Measurements from ENCODE around the gene SLC4A8.

Gene SLC4A8

GRCh38 chr12:51406859-51407258 is 17.8 kb upstream of the SLC4A8 start:
- TF ChIP-seq TCF12 (IDR thresholded peaks at IDR 0.05; ENCODE audit: low read depth): no peak
- TF ChIP-seq FOXM1 (IDR thresholded peaks at IDR 0.05; ENCODE audit: borderline replicate concordance, low read depth): no peak
- no peak for TF ChIP-seq CREB1 (IDR thresholded peaks at IDR 0.05; ENCODE audit: low read depth)
- no peak for TF ChIP-seq MAX (IDR thresholded peaks at IDR 0.05)
- no peak for TF ChIP-seq CEBPB (IDR thresholded peaks at IDR 0.05)
- no peak for TF ChIP-seq EGR1 (IDR thresholded peaks at IDR 0.05)
- no peak for TF ChIP-seq REST (IDR thresholded peaks at IDR 0.05; ENCODE audit: low read depth)
- TF ChIP-seq YY1 (IDR thresholded peaks at IDR 0.05; ENCODE audit: low read depth): no peak
- TF ChIP-seq RAD21 (IDR thresholded peaks at IDR 0.05; ENCODE audit: low read depth): no peak
- TF ChIP-seq EP300 (IDR thresholded peaks at IDR 0.05; ENCODE audit: borderline replicate concordance): no peak
- no peak for TF ChIP-seq NFIC (IDR thresholded peaks at IDR 0.05)
- TF ChIP-seq TAF1 (IDR thresholded peaks at IDR 0.05; ENCODE audit: low read depth): no peak
- TF ChIP-seq TEAD4 (IDR thresholded peaks at IDR 0.05): no peak
- TF ChIP-seq ZBTB7A (IDR thresholded peaks at IDR 0.05; ENCODE audit: low read depth): no peak
- no peak for TF ChIP-seq USF1 (IDR thresholded peaks at IDR 0.05)

- TF ChIP-seq CREB1 (IDR thresholded peaks at IDR 0.05; ENCODE audit: low read depth) (no peak), REST (IDR thresholded peaks at IDR 0.05; ENCODE audit: low read depth) (no peak), FOXM1 (IDR thresholded peaks at IDR 0.05; ENCODE audit: borderline replicate concordance, low read depth) (no peak), NFIC (IDR thresholded peaks at IDR 0.05) (no peak), YY1 (IDR thresholded peaks at IDR 0.05; ENCODE audit: low read depth) (no peak), MAX (IDR thresholded peaks at IDR 0.05) (no peak), TCF12 (IDR thresholded peaks at IDR 0.05; ENCODE audit: low read depth) (no peak), EP300 (IDR thresholded peaks at IDR 0.05; ENCODE audit: borderline replicate concordance) (no peak), ZBTB7A (IDR thresholded peaks at IDR 0.05; ENCODE audit: low read depth) (no peak), CEBPB (IDR thresholded peaks at IDR 0.05) (no peak), USF1 (IDR thresholded peaks at IDR 0.05) (no peak), TEAD4 (IDR thresholded peaks at IDR 0.05) (no peak), EGR1 (IDR thresholded peaks at IDR 0.05) (no peak), RAD21 (IDR thresholded peaks at IDR 0.05; ENCODE audit: low read depth) (no peak), TAF1 (IDR thresholded peaks at IDR 0.05; ENCODE audit: low read depth) (no peak)
These were observed 17.0 kb upstream of the SLC4A8 start for GRCh38 chr12:51407604-51408003.

GRCh38 chr12:51409846-51410245 is 14.8 kb upstream of the SLC4A8 start:
- TF ChIP-seq RAD21 (IDR thresholded peaks at IDR 0.05; ENCODE audit: low read depth) (no peak), USF1 (IDR thresholded peaks at IDR 0.05) (no peak), FOXM1 (IDR thresholded peaks at IDR 0.05; ENCODE audit: borderline replicate concordance, low read depth) (no peak), MAX (IDR thresholded peaks at IDR 0.05) (no peak), CEBPB (IDR thresholded peaks at IDR 0.05) (no peak), TCF12 (IDR thresholded peaks at IDR 0.05; ENCODE audit: low read depth) (no peak), TAF1 (IDR thresholded peaks at IDR 0.05; ENCODE audit: low read depth) (no peak), EGR1 (IDR thresholded peaks at IDR 0.05) (no peak), CREB1 (IDR thresholded peaks at IDR 0.05; ENCODE audit: low read depth) (no peak), ZBTB7A (IDR thresholded peaks at IDR 0.05; ENCODE audit: low read depth) (no peak), REST (IDR thresholded peaks at IDR 0.05; ENCODE audit: low read depth) (no peak), EP300 (IDR thresholded peaks at IDR 0.05; ENCODE audit: borderline replicate concordance) (no peak), YY1 (IDR thresholded peaks at IDR 0.05; ENCODE audit: low read depth) (no peak)
